DOHH2 (cell line): ENCODE results near the gene VWA5B1.

Experiments
- H3F3A ChIP-seq: fragments of 200-600 bp; sonication (generic), shearing (Covaris generic); 2 replicates; pipeline ENCODE4 v1.6.0; 2016; ENCODE audit warnings: antibody characterized with exemption, mild to moderate bottlenecking; ENCODE audit not compliant: control insufficient read depth, insufficient read depth
- H3K27ac ChIP-seq: fragments of 200-600 bp; sonication (generic); 2 replicates; pipeline ENCODE4 v1.5.1; 2014; ENCODE audit warnings: low read depth, mild to moderate bottlenecking, low read length, moderate library complexity
- H3K27me3 ChIP-seq: fragments of 200-600 bp; sonication (generic); 2 replicates; pipeline ENCODE4 v1.6.1; 2014; ENCODE audit warnings: mild to moderate bottlenecking, low read length, mixed read lengths; ENCODE audit not compliant: control insufficient read depth
- H3K36me3 ChIP-seq: fragments of 200-600 bp; sonication (generic); 2 replicates; pipeline ENCODE4 v1.6.1; 2014; ENCODE audit warnings: mild to moderate bottlenecking, low read length, moderate library complexity, mixed read lengths; ENCODE audit not compliant: control insufficient read depth
- H3K4me1 ChIP-seq: fragments of 200-600 bp; sonication (generic); 2 replicates; pipeline ENCODE4 v1.6.1; 2014; ENCODE audit warnings: mild to moderate bottlenecking, low read length, mixed read lengths; ENCODE audit not compliant: control insufficient read depth
- H3K4me2 ChIP-seq: fragments of 200-600 bp; sonication (generic); 2 replicates; pipeline ENCODE4 v1.6.0; 2014; ENCODE audit warnings: mild to moderate bottlenecking, low read length, moderate library complexity
- H3K4me3 ChIP-seq: fragments of 200-600 bp; sonication (generic); 2 replicates; pipeline ENCODE4 v1.5.1; 2014; ENCODE audit warnings: mild to moderate bottlenecking, low read length, mixed read lengths
- H3K79me2 ChIP-seq: fragments of 200-600 bp; sonication (generic); 2 replicates; pipeline ENCODE4 v1.6.1; 2014; ENCODE audit warnings: mild to moderate bottlenecking, low read length, mixed read lengths; ENCODE audit not compliant: control insufficient read depth
- H3K9me2 ChIP-seq: fragments of 200-600 bp; sonication (generic); replicated peaks from 2 replicates; pipeline ENCODE4 v1.6.1; 2014; ENCODE audit warnings: mild to moderate bottlenecking, low read length, mixed read lengths; ENCODE audit not compliant: control insufficient read depth
- H3K9me3 ChIP-seq: fragments of 200-600 bp; sonication (generic); 2 replicates; pipeline ENCODE4 v1.6.1; 2014; ENCODE audit warnings: antibody characterized with exemption, low read length, mixed read lengths; ENCODE audit not compliant: control insufficient read depth, insufficient read depth
- H4K20me1 ChIP-seq: fragments of 200-600 bp; sonication (generic); 2 replicates; pipeline ENCODE4 v1.6.0; 2014; ENCODE audit warnings: low read depth, mild to moderate bottlenecking, antibody characterized with exemption, low read length, moderate library complexity; ENCODE audit not compliant: control insufficient read depth, insufficient read depth
- CTCF ChIP-seq: fragments of 200-600 bp; sonication (generic); IDR thresholded peaks from one replicate; pipeline ENCODE4 v1.5.1; 2014; ENCODE audit warnings: antibody characterized with exemption, mild to moderate bottlenecking, low read depth, low read length; ENCODE audit not compliant: poor library complexity, severe bottlenecking
- EZH2phosphoT487 ChIP-seq: fragments of 200-600 bp; sonication (generic); IDR thresholded peaks from 2 replicates; pipeline ENCODE4 v1.6.1; 2017; ENCODE audit warnings: borderline replicate concordance, mild to moderate bottlenecking, antibody characterized with exemption, low read length, moderate library complexity, mixed read lengths

VWA5B1 gene

GRCh38 chr1:20376171-20376570 is 85.5 kb downstream of the VWA5B1 start:
- H3K9me2 ChIP-seq: no peaks in the 10 kb centered on the region
- no peaks in the 10 kb centered on the region for H3K9me3 ChIP-seq
- H3F3A ChIP-seq: no peaks in the 10 kb centered on the region
- H3K36me3 ChIP-seq: no peaks in the 10 kb centered on the region
- no peak overlapping the region for H3K4me2 ChIP-seq
- H4K20me1 ChIP-seq: no peaks in the 10 kb centered on the region
- H3K27ac ChIP-seq: no peak overlapping the region
- H3K79me2 ChIP-seq: no peaks in the 10 kb centered on the region
- TF ChIP-seq EZH2phosphoT487 (no peak), CTCF (no peak)
- peaks cover 4% of the 10 kb centered on the region; the same call in 1 of the 2 replicates for H3K27me3 ChIP-seq
- no peak overlapping the region for H3K4me3 ChIP-seq
- H3K4me1 ChIP-seq: no peaks in the 10 kb centered on the region

GRCh38 chr1:20376880-20377494 is 86.3 kb downstream of the VWA5B1 start:
- Histone ChIP-seq H3K4me3 (no peak overlapping the region), H3K27me3 (peaks cover 4% of the 10 kb centered on the region; the same call in 1 of the 2 replicates), H3F3A (no peaks in the 10 kb centered on the region), H3K9me3 (no peaks in the 10 kb centered on the region), H3K4me2 (no peak overlapping the region), H3K4me1 (no peaks in the 10 kb centered on the region), H3K27ac (no peak overlapping the region), H3K9me2 (no peaks in the 10 kb centered on the region), H4K20me1 (no peaks in the 10 kb centered on the region), H3K36me3 (no peaks in the 10 kb centered on the region), H3K79me2 (no peaks in the 10 kb centered on the region)
- peak; percentile 82 for TF ChIP-seq CTCF
- no peak for TF ChIP-seq EZH2phosphoT487

- H3K27me3 ChIP-seq: peaks cover 4% of the 10 kb centered on the region; the same call in 1 of the 2 replicates
These were observed 87.0 kb downstream of the VWA5B1 start for GRCh38 chr1:20377516-20378270.

More at GRCh38 chr1:20377516-20378270, 87.0 kb downstream of the VWA5B1 start:
- Histone ChIP-seq H3K36me3 (no peaks in the 10 kb centered on the region), H3K9me2 (no peaks in the 10 kb centered on the region), H3K27ac (no peak overlapping the region), H3K4me2 (no peak overlapping the region), H3K9me3 (no peaks in the 10 kb centered on the region), H3K4me3 (no peak overlapping the region), H4K20me1 (no peaks in the 10 kb centered on the region), H3F3A (no peaks in the 10 kb centered on the region), H3K4me1 (no peaks in the 10 kb centered on the region), H3K79me2 (no peaks in the 10 kb centered on the region)
- no peak for TF ChIP-seq CTCF
- TF ChIP-seq EZH2phosphoT487: no peak
